Pons (tissue), 1 donor: Measurements from ENCODE around the gene CKAP2L.

Experiments used
- DNase-seq: peaks from one replicate; pipeline ENCODE4 v3.0.0-alpha.2; 2016; ENCODE audit warnings: low spot score

The CKAP2L gene

GRCh38 chr2:112764071-112765044 is at the start of gene CKAP2L:
Gene CKAP2L, minus strand, starts transcription at chr2:112764609. Its CDS starts 11 bp downstream, at chr2:112764598.
- peak; percentile 96 for DNase-seq

GRCh38 chr2:112813280-112813966 is 49.0 kb upstream of the CKAP2L start:
- no peak for DNase-seq

GRCh38 chr2:112812318-112813267 is 48.2 kb upstream of the CKAP2L start:
- no peak for DNase-seq

GRCh38 chr2:112811841-112812306 is 47.5 kb upstream of the CKAP2L start:
- DNase-seq, result peak; percentile 19

GRCh38 chr2:112811276-112811831 is 46.9 kb upstream of the CKAP2L start:
- DNase-seq, result no peak

- DNase-seq, result no peak
Measured at GRCh38 chr2:112809112-112809511, 44.7 kb upstream of the CKAP2L start.

GRCh38 chr2:112807233-112807807 is 42.9 kb upstream of the CKAP2L start:
- DNase-seq, result no peak

- DNase-seq, result no peak
Measured at GRCh38 chr2:112805542-112805941, 41.1 kb upstream of the CKAP2L start.

- DNase-seq, result no peak
Measured at GRCh38 chr2:112803691-112804521, 39.5 kb upstream of the CKAP2L start.

GRCh38 chr2:112800881-112801583 is 36.6 kb upstream of the CKAP2L start:
- DNase-seq, result no peak

- DNase-seq, result peak; percentile 24
Measured at GRCh38 chr2:112798979-112799975, 34.9 kb upstream of the CKAP2L start.

GRCh38 chr2:112796486-112796885 is 32.1 kb upstream of the CKAP2L start:
- no peak for DNase-seq

GRCh38 chr2:112795774-112796173 is 31.4 kb upstream of the CKAP2L start:
- no peak for DNase-seq

GRCh38 chr2:112794841-112795240 is 30.4 kb upstream of the CKAP2L start:
- DNase-seq, result no peak

- DNase-seq, result peak; percentile 71
Measured at GRCh38 chr2:112794131-112794733, 29.8 kb upstream of the CKAP2L start.

GRCh38 chr2:112793449-112793978 is 29.1 kb upstream of the CKAP2L start:
- peak; percentile 55 for DNase-seq

GRCh38 chr2:112792419-112792818 is 28.0 kb upstream of the CKAP2L start:
- no peak for DNase-seq
